ENCODE measurements around the gene CCDC180. TPM values are rescaled to one million over a fixed set of nuclear protein-coding genes. Genes with fewer than 3 reads are reported as not detected.

Gene CCDC180
- total RNA-seq, 2 experiments from 2014 or later: 0.13 to 1.2 TPM

DNA sequence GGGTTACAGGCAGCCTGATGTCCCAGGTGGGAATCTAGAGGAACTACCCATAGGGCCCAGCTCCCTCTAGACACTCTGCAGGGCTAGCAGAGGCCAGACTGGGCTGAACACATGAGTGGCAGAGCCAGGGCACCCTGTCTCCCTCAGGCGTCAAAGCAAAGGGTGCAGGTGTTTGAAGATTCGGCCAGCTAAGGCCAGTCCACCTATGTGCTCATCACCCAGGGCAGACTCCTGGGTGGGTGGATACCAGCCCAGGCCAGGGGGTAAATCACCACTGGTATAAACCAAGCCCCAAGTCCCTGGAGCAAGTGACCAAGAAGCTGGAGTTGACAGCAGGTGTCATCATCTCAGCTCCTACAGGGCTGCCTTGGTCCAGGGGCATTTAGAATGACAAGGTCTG is 3.4 kb downstream of the CCDC180 start:
- CTCF ChIA-PET (ENCODE audit: unreplicated experiment): interaction anchor here (1.1 kb wide), 1 partner anchor 17 kb away, joined by 3 read pairs; no protein-coding TSS in a partner anchor
- Histone ChIP-seq H2AFZ (ENCODE audit: low read length) (no peak overlapping the region), H3K9me2 (ENCODE audit: insufficient read depth, low read length) (no peaks in the 10 kb centered on the region), H3K79me2 (ENCODE audit: insufficient read depth, low read depth, low read length) (no peaks in the 10 kb centered on the region), H3K4me2 (ENCODE audit: low read length) (no peak overlapping the region), H3K27ac (ENCODE audit: low read depth, low read length, poor library complexity, severe bottlenecking) (no peak overlapping the region), H3K4me3 (ENCODE audit: low read depth, low read length, poor library complexity, severe bottlenecking) (no peak overlapping the region), H3K4me1 (ENCODE audit: insufficient read depth, low read length, poor library complexity, severe bottlenecking) (no peaks in the 10 kb centered on the region), H3K36me3 (ENCODE audit: insufficient read depth, low read length) (no peaks in the 10 kb centered on the region), H4K20me1 (ENCODE audit: insufficient read depth, low read length) (no peaks in the 10 kb centered on the region), H3K9me3 (ENCODE audit: low read length) (no peaks in the 10 kb centered on the region)
- no peak for TF ChIP-seq EZH2phosphoT487 (IDR thresholded peaks at IDR 0.05; ENCODE audit: borderline replicate concordance, low read depth, low read length)
- TF ChIP-seq, protein P1, sequence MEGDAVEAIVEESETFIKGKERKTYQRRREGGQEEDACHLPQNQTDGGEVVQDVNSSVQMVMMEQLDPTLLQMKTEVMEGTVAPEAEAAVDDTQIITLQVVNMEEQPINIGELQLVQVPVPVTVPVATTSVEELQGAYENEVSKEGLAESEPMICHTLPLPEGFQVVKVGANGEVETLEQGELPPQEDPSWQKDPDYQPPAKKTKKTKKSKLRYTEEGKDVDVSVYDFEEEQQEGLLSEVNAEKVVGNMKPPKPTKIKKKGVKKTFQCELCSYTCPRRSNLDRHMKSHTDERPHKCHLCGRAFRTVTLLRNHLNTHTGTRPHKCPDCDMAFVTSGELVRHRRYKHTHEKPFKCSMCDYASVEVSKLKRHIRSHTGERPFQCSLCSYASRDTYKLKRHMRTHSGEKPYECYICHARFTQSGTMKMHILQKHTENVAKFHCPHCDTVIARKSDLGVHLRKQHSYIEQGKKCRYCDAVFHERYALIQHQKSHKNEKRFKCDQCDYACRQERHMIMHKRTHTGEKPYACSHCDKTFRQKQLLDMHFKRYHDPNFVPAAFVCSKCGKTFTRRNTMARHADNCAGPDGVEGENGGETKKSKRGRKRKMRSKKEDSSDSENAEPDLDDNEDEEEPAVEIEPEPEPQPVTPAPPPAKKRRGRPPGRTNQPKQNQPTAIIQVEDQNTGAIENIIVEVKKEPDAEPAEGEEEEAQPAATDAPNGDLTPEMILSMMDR (conservative IDR thresholded peaks at IDR 0.05; ENCODE audit: low read length): no peak
- POLR2A ChIA-PET: interaction anchor here (0.5 kb wide), 1 partner anchor 66 kb away, joined by 3 read pairs; no protein-coding TSS in a partner anchor
- DNase-seq (ENCODE audit: low spot score): no peak
- intact Hi-C loops (cut with micrococcal nuclease; ENCODE audit: unreplicated experiment): no loop called here
- no TSS peak for BruUV-seq (replicated peaks)

DNA sequence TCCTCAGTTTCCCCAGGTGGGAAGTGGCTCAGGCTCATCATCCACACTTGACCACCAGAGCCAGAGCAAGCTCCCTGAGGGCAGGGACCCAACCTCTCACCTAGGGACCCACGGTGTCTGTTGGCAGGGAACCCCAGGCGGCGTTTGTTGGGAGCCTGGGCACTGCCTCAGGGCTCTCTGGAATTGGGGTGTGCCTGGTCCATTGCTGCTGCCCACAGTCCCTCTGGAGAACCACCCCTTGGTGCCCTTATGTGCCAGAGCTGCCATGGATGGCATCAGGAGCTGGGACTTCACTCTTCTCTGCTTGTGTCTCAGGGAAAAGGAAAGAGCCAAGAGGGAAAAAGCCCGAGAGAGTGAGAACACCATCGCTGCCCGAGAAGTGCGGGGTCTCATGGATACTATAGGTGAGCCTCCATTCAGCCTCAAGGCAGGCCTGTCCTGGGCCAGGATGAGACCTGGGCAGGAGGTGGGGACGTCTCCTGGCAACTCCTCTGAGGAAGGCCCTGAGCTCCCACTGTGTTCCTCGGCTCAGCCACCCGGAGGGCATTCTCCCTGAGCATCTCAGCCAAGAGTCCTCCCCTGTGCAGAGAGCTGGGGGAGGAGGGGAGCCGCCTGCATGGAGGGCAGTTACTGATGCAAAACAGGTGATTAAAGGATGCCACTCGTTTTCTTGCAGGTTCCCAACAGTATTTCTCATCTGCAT is 4.5 kb downstream of the CCDC180 start:
- ChIA-PET POLR2A (no interaction called here), CTCF (ENCODE audit: unreplicated experiment) (no interaction called here)
- Histone ChIP-seq H3K79me2 (ENCODE audit: insufficient read depth, low read depth, low read length) (no peaks in the 10 kb centered on the region), H3K4me3 (ENCODE audit: low read depth, low read length, poor library complexity, severe bottlenecking) (no peak overlapping the region), H3K27ac (ENCODE audit: low read depth, low read length, poor library complexity, severe bottlenecking) (no peak overlapping the region), H3K4me2 (ENCODE audit: low read length) (no peak overlapping the region), H3K4me1 (ENCODE audit: insufficient read depth, low read length, poor library complexity, severe bottlenecking) (no peaks in the 10 kb centered on the region), H2AFZ (ENCODE audit: low read length) (no peak overlapping the region), H3K9me3 (ENCODE audit: low read length) (no peaks in the 10 kb centered on the region), H4K20me1 (ENCODE audit: insufficient read depth, low read length) (no peaks in the 10 kb centered on the region), H3K9me2 (ENCODE audit: insufficient read depth, low read length) (no peaks in the 10 kb centered on the region), H3K36me3 (ENCODE audit: insufficient read depth, low read length) (no peaks in the 10 kb centered on the region)
- no peak for DNase-seq (ENCODE audit: low spot score)
- no TSS peak for BruUV-seq (replicated peaks)
- no peak for TF ChIP-seq EZH2phosphoT487 (IDR thresholded peaks at IDR 0.05; ENCODE audit: borderline replicate concordance, low read depth, low read length)
- TF ChIP-seq, protein P1 (conservative IDR thresholded peaks at IDR 0.05; ENCODE audit: low read length): no peak
- intact Hi-C loops (cut with micrococcal nuclease; ENCODE audit: unreplicated experiment): no loop called here

DNA sequence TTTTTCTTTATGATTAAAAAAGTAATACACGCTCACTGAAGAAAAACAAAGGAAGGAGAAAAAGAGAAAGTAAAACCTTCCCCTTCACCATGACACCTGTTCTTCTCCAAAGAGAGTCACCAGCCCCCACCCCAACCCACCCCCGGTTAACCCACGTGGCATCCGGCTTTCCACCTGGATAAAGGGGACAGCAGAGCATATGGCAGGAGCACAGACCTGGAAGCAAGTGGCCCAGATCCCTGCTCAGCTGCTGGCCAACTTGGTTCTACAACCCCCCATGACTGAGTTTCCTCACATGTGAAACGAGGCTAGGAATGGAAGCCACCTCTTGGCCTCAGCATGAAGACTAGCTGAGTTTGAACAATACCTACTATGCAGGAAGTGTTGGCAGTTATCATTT is 5.1 kb downstream of the CCDC180 start:
- no peak overlapping the region for H3K4me2 ChIP-seq (ENCODE audit: low read length)
- H3K27ac ChIP-seq (ENCODE audit: low read depth, low read length, poor library complexity, severe bottlenecking): no peak overlapping the region
- TF ChIP-seq EZH2phosphoT487 (IDR thresholded peaks at IDR 0.05; ENCODE audit: borderline replicate concordance, low read depth, low read length): no peak
- TF ChIP-seq, protein P1 (conservative IDR thresholded peaks at IDR 0.05; ENCODE audit: low read length): no peak
- no peaks in the 10 kb centered on the region for H4K20me1 ChIP-seq (ENCODE audit: insufficient read depth, low read length)
- H3K36me3 ChIP-seq (ENCODE audit: insufficient read depth, low read length): no peaks in the 10 kb centered on the region
- no peak overlapping the region for H2AFZ ChIP-seq (ENCODE audit: low read length)
- intact Hi-C loops (cut with micrococcal nuclease; ENCODE audit: unreplicated experiment): no loop called here
- H3K4me3 ChIP-seq (ENCODE audit: low read depth, low read length, poor library complexity, severe bottlenecking): no peak overlapping the region
- H3K9me3 ChIP-seq (ENCODE audit: low read length): no peaks in the 10 kb centered on the region
- DNase-seq (ENCODE audit: low spot score): no peak
- no peaks in the 10 kb centered on the region for H3K4me1 ChIP-seq (ENCODE audit: insufficient read depth, low read length, poor library complexity, severe bottlenecking)
- ChIA-PET POLR2A (no interaction called here), CTCF (ENCODE audit: unreplicated experiment) (no interaction called here)
- no peaks in the 10 kb centered on the region for H3K79me2 ChIP-seq (ENCODE audit: insufficient read depth, low read depth, low read length)
- BruUV-seq (replicated peaks): no TSS peak
- H3K9me2 ChIP-seq (ENCODE audit: insufficient read depth, low read length): no peaks in the 10 kb centered on the region

Measured in OCI-LY7 (cell line).